NT2/D1 (cell line): ENCODE data around the gene ZNF576.
"Not testable (repeated sequence)": the region's sequence is repeated elsewhere in the genome, so short reads cannot be mapped to it uniquely, and the experiment has no call there.

Experiments
- SUZ12 ChIP-seq: IDR thresholded peaks from 2 replicates; pipeline ENCODE4 v1.6.1; 2011; ENCODE audit not compliant: insufficient read length, insufficient read depth; ENCODE audit errors: extremely low read depth
- YY1 ChIP-seq: IDR thresholded peaks from 2 replicates; pipeline ENCODE4 v1.6.1; 2011; ENCODE audit not compliant: insufficient read length, insufficient read depth
- ZNF274 ChIP-seq: IDR thresholded peaks from 2 replicates; pipeline ENCODE4 v1.6.1; 2011; ENCODE audit warnings: mild to moderate bottlenecking, low read depth, low read length

GRCh38 chr19:43587029-43587428, 9.4 kb upstream of the ZNF576 start:
- TF ChIP-seq YY1, ZNF274, SUZ12: not testable (repeated sequence)
